ENCODE measurements around the gene ENOX1.

The ENOX1 gene

DNA sequence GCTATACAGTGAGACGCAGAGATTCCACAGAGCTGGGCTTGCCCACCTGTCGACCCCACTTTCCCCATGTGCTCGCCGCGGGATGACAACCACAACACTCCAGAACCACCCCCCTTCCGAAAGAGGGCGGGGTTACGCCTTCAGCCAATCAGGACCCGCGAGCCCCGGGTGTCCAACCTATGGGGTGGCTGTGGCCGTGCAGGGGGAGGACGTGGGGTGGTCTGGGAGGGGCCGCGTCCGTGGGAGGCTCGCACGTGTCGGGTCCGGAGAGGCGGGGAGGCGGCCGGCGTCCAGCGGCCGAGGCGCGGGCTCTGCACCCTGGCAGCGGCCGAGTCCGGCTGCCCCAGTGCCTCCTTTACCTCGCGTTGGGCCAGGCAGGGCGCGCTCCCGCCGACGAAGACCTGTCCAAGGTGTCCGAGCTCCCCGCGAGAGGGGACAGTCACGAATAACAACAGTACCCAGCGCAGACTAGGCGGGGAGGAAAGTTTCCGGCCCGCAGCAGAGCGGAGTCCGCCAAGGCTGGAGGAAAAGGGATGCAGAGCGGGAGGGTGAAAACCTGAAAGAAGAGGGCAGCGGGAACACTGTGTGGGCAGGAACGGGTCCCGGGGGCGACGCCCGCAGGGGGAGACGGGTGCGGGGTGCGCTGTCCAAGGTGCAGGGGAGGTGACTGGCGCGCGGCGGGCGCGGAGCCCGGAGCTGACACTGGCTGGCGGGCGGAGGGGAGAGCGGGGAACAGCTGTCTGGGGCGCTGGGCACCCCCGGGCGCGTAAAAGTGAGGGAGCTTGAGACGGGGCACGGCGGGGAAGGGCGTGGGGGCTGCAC is 911 bp downstream of the ENOX1 start:
- DNase-seq (ENCODE audit: low read depth in 3 of 3) = no peak

DNA sequence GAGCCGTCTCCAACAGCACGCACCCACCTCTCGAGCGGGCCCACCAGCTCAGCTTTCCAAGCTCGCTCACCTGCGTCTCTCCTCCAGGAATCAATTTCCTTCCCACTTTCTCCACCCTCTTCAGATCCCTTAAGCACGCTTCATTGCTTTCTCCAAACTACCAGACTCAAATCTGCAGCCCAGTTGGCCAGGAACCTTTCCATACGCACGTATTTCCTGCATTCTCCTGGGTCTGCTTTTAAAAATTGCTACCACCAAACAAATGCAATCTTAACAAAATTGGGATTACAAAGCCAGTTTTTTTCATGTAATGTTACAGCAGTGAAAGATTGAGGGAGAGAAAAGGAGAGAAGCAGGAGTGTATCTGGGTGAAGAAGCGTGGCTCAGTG is 1.5 kb downstream of the ENOX1 start:
- DNase-seq (ENCODE audit: low read depth in 3 of 3) = no peak

DNA sequence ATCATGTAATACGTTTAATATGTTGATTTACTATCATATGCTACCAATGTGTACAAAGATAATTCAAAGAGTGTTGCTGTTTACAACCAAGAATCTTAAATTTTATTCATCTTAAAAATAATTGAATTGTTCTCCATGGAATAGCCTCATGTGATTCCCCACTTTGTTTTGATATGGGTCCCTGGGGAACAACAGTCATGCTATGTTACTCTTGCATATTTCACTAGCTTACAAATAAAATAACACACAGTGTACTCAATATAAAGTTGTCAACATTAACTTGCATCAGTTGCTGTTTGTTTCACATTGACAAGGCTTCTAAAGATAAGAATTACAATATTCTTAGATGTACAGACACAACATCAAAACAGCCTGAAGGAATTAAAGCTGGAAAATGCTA is 2.3 kb downstream of the ENOX1 start:
- no peak for DNase-seq (ENCODE audit: low read depth in 3 of 3)

DNA sequence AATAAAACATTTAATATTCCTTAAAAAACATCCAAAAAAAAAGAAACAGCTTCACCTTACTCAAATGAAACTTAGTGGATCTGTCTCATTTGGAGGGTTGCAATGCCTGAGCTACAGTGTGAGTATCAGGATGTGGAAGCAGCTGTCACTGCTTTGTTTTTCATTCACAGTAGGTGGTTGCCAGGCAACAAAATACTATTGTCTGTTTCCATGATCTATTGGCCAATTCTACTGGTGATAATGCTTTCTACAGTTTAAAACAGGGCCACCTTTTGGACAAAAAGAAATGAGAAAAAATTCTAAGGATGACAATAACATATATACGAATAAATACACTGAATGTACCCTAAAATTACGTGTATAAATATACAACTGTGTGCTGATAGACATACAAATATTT is 3.0 kb downstream of the ENOX1 start:
- DNase-seq (ENCODE audit: low read depth in 3 of 3) = no peak

DNA sequence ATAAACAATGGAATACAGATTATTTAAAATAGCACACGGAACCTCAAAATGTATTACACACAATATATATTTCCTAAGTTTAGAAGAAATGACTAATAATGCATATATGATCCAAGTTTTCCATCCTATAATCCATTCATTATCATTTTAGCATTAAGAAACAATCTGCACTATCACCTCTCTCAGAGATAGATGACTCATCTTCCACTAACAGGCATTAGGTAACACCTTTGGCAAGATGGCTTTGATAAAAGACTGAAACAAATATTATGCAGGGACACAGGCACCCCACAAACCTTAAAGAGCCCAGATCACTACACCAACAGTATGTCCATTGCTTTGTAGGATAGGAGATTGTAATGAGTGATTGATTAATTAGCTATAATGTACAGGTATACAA is 4.1 kb downstream of the ENOX1 start:
- no peak for DNase-seq (ENCODE audit: low read depth in 3 of 3)

DNA sequence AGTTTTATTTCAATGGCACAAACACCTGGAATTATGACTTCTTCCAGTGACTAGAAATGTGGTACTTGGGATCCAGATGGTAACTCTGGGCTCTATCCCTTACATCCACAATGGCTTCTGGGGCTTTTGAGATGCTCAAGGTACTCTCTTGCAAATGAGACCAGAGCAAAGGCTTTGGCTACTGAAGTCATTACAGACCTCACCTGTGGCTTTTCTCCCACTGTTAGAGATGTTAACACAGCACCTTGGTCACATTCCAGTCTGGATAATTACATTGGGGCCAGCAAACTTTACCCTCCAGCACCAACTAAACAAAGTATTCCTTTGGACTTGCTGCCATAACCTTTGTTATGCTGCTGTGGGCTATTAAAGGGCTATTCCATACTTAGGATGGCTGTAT is 6.1 kb downstream of the ENOX1 start:
- no peak for DNase-seq (ENCODE audit: low read depth in 3 of 3)

DNA sequence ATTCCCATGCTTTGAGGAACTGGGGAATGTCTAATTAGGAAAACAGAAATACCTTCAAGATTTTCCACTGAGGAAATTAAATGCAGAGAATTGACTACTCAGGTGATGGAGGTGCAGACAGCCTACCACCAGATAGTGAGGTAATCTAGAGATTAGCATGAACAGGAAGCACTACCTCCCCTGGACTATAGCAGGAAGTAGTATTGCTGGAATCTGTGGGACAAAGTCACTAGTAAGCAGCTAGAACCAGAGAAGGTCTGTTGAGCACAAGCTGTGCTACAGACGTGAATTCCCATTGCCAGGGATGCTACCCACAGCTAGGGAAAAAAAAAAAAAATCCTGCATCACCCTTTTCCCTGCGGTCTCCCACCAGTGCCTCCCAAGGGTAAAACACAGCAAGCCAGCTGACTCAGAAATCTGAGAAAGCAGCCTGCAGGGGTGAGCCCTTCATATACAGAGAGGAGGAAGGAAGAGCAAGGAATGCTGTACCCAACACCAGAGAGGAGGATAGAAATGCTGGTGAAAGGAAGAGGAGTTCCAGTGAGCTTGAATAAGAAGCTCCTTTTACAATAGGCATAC is 10.2 kb downstream of the ENOX1 start:
- no peak for DNase-seq (ENCODE audit: low read depth in 3 of 3)

DNA sequence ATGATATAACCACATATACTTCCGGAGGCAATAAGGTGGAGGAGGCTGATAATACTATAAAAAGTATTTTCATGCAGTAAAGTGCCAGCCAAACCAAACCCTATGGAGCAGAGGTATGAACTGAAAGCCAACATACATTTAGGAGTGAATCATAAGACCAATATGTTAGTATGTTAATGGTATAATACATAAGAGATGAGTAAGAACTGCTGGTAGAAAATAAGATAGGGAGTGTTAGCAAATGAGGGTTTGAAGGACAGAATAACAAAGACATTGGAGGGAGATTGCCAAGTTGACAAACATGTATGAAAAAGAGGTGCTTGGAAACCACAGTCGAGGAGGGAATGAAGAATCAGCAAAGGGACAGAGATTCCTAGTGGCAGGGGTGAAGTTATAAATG is 10.8 kb downstream of the ENOX1 start:
- no peak for DNase-seq (ENCODE audit: low read depth in 3 of 3)

DNA sequence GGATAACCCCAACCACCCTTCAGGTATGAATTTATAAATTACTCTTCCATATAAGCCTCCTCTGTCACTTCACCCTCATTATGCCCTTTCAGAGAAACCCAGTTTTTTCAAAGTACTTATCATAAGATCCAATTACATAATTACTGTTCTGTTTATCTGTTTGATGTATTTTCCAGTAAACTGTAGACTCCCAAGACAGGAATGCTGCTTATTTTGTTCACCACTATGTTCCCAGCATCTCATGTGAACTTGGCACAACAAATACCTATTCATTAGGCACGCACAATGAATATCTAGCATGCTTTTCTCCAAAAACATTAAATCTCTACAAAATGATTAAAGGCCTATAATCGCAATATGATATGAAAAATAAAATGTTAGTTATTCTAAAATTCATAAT is 13.2 kb downstream of the ENOX1 start:
- DNase-seq (ENCODE audit: low read depth in 3 of 3) = no peak

DNA sequence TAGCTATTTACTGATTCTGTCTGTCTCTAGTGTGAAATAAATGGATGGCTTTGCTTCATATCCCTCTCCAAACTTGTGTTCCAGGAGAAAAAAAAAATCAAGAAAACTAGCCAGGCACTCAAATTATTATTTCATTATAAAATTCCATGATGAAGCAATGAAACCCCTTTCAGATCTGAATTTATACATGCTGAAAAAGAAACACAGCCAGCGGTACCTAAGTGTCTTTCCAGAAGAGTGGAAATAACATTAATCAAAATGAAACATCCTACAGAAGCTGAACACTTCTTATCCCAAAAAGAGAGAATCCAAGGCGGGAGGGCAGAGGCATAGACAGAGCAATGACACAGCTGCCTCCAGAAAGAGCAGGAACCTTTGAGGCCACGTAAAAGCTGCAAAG is 15.9 kb downstream of the ENOX1 start:
- no peak for DNase-seq (ENCODE audit: low read depth in 3 of 3)

DNA sequence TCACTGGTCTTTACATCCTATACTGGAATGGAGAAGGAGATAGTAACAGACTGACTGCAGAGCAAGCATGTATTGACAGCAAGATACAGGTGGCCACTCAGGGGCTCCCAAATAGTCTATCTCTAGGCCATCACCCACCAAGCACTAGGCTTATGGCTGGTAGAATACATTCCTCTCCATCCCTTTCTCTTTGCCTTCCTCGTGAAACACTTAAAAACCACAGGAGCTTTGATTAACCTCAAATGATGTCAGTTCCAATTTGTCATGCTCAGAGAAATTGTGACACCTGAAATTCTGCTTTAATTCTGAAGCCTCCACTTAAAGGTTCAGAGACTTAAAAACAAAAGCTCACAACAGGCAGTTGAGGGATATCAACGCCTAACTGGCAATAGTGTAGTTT is 17.2 kb downstream of the ENOX1 start:
- no peak for DNase-seq (ENCODE audit: low read depth in 3 of 3)

DNA sequence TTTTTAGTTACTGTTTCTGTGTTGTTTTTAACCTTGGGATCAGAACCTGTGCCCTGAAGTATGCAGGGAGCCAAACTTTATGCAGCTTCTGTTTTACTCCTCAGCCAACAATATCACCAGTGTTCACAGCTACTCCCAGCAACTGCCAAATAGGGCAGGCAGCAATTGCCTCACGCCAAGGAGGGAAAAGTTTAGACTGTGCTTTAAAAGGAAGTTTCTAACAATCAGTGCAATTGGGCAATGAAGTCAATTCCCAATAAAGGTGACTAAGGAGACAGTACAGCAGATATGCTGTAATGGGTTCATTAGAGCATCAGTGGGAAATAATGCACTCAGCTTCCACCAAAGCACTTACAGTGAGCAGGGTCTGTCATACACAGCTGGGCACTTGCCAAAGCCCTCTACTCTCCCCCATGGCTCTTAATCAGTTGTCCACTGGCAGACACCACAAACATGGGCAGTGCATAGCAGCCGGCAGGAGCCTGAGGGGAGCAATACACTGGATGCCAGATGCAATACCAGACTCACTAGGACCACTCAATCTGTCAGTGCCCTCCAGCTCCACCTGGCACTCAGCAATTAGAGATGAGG is 19.3 kb downstream of the ENOX1 start:
- no peak for DNase-seq (ENCODE audit: low read depth in 3 of 3)

DNA sequence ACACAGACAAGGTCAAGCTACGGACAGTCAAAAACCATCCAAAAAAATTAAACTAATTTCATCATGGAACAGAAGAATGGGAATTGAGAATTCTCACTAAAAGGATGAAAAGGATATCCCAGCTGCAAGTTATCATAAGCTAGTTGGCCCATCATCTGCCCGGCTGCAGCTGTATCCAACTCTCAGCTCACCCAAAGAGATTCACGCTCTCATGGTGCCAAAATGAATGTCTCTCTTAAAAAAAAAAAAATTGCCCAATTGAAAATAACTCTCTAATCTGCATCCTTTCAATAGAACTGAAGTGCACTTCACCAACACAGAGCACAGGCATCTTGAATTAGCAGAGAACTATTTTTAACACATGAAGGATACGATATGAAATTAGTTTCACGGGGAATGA is 20.0 kb downstream of the ENOX1 start:
- DNase-seq (ENCODE audit: low read depth in 3 of 3) = no peak

DNA sequence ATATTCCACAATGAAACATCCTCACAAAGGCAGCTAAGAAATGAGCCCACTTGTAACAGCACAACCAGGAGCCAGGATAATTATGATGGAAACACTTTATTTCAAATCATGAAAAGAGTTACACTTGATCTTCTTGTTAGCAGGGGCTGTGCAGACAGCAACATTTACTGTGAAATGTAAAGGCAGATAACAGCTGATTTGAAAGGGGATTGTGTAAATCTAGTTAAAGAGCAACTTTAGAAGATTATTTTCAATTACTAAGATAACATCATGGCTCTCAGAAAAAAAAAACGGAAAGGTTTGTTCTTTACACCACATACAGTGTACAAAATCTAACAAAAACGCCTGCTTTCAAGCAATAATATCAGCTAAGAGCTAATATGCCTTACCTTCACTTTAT is 22.4 kb downstream of the ENOX1 start:
- DNase-seq (ENCODE audit: low read depth in 3 of 3) = no peak

DNA sequence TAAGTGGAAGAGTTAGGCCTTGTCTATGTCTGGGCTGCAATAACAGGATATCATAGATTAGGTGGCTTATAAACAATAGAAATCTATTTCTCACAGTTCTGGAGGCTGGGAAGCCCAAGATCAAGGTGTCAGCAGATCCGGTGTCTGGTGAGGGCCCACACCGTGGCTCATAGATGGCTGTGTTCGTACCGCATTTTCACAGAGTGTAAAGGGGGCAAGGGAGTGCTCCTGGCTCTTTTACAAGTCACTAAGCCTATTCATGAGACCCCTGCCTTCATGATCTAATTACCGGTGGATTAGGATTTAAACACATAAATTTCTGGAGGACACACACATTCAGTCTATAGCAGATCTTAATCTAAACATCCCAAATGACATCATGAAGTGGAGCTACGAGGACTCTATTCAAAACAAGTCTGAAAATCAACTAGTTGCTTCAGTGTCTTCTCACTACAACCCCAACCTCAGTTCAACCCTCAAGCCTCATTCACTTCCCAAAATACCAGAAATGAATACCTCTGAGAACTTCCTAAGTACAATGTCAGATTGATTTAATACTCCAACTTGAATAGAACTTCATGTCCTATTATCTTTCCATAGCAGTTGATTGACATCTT is 23.5 kb downstream of the ENOX1 start:
- DNase-seq (ENCODE audit: low read depth in 3 of 3) = no peak

DNA sequence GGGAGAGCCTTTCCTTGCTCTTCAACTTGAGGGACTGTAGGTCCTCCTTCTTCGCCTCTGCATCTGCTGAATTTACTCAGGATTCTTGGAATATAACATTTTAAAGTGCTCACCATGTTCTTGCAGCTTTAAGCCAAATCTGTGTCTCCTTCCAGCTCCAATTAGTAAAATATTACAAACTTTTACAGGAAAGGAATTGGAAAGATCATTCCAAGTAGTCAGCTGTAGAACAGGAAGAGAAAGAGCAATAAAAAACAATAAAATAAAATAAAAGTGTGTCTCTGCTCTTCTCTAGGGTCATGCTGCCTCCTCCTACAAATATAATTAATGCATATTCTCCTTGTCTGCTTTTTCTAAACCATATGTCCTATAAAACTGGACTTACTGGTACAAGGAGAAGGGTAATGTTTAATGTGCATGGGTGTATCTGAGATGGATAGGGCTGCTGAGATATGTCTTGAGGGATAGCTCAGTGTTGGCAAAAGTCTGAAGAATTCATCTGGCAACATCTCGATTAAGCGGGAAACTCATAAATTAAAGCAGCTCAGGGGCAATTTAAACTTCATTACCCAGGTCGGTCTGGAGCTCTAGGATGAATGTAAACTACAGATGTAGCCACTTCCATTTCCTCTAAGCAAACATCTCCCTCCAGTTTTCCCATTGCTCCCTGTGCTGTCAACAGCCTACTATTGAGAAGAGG is 25.0 kb downstream of the ENOX1 start:
- no peak for DNase-seq (ENCODE audit: low read depth in 3 of 3)

DNA sequence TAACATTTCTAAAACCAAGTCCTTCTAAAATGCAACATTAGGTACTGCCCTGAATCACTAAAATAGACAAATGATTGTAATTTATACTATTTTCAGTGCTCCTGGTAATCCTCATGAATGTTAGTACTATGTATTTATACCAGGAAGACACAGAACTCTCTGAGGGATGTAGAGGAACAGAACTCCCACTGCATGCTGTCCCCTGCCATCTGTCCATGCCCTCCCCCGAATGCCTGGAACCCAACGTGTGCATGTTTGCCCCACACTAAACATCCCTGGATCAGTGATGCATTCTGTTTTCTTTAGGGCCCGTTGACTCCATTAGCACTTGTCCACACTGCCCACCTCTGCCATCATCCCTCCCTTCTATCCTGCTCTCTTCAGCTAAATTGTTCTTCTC is 26.5 kb downstream of the ENOX1 start:
- no peak for DNase-seq (ENCODE audit: low read depth in 3 of 3)

DNA sequence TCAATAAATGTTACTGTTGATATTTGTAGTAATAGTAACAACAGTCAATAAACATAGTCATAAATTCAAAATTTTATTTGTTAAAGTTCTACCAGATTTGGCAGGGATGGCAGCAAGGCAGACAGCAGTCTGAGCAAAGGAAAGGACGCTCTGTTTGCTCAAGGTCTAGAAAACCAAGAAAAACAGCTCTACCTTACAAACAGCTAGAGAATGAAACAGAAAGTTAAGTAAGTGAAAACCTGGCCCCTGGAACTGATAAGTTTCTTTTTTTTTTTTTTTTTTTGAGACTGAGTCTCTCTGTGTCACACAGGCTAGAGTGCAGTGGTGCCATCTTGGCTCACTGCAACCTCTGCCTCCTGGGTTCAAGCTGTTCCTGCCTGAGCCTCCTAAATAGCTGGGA is 27.9 kb downstream of the ENOX1 start:
- no peak for DNase-seq (ENCODE audit: low read depth in 3 of 3)

DNA sequence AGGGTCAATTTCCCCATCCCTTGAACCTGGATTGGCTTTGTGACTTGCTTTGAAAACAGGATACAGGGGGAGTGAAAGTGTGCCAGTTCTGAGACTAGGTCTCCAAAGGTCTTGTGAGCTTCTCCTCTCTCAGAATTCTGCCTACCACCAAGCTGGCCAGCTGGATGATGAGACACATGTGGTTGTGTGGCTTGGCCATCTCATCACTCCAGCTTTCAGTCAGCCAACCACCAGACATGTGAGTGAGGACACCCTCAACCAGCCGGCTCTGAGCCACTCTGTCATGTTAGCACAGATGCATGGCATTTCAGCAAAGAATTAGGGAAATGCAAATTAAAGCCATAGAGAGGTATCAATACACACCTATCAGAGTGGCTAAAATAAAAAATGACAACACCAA is 29.5 kb downstream of the ENOX1 start:
- DNase-seq (ENCODE audit: low read depth in 3 of 3) = no peak

DNA sequence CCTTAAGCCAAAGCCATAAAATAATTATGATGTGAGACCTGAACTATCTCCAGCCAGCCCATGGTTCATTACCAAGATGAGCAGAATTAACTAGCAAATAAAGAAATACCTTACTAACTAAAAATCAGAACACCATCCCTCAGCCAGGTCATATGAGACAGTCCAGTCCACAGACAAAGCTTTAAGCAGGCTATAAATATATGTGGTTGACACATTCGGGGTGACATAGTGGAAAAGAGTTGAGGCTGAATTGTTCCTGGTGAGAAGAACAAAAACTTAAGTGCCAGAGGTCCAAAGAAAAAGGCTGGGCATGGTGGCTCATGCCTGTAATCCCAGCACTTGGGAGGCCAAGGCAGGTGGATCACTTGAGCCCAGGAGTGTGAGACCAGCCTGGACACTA is 30.9 kb downstream of the ENOX1 start:
- no peak for DNase-seq (ENCODE audit: low read depth in 3 of 3)

DNA sequence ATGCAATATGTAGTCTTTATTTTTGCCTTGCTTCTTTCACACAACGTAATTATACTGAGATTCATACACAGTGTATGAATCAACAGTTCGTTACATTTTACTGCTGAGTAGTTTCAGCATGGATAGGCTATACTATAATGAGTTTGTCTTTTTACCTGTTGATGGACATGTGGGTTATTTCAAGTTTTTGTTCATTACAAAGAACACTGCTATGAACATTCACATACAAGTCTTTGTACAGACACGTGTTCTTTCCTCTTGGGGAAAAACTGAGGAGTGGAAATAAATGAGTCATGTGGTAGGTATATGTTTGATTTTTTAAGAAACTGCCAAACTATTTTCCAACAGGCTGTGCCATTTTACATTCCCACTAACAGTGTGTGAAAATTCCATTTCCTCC is 35.1 kb downstream of the ENOX1 start:
- DNase-seq (ENCODE audit: low read depth in 3 of 3) = no peak

DNA sequence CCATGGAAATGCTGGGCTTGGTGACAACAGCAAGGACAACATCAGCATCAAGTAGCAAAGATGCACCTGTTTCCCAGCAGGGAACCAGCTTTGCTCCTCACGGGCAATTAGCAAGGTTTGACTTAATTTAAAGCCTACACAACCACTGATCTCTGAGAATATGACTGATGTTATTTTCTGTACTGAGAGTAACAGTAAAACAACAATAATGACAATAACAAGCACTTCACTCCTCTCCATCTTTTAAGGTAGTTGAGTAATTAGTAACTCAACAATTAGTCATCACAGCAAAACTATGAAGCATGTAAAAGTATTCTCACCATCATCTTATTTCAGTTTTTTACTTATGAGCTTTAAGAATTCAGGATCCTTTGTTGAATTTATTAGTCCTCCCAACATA is 37.3 kb downstream of the ENOX1 start:
- DNase-seq (ENCODE audit: low read depth in 3 of 3) = no peak
